ENCODE measurements around the gene TTC7B. TPM values are rescaled to one million over a fixed set of nuclear protein-coding genes. Genes with fewer than 3 reads are reported as not detected.

Gene TTC7B
- polyA plus RNA-seq, 1 donor (not counting 4 experiments of a cell fraction or from before 2014, with no cell fraction given): 21.4 TPM

- Histone ChIP-seq H3K4me2 (ENCODE audit: control insufficient read depth, extremely low read depth, insufficient read depth, low read depth, low read length) (no peak overlapping the region), H3K4me1 (ENCODE audit: control insufficient read depth, extremely low read depth, insufficient read depth, low read length) (no peaks in the 10 kb centered on the region), H3K4me3 (ENCODE audit: control insufficient read depth in 2 of 3, extremely low read depth in 1 of 3, insufficient read depth in 2 of 3, low read depth in 1 of 3, low read length in 3 of 3) (no peak overlapping the region), H3K9me1 (ENCODE audit: control insufficient read depth, extremely low read depth, insufficient read depth, low read length) (no peaks in the 10 kb centered on the region), H3K27me3 (ENCODE audit: control insufficient read depth, extremely low read depth, insufficient read depth, low read length) (peaks cover 8% of the 10 kb centered on the region), H3K9ac (ENCODE audit: control insufficient read depth, extremely low read depth, insufficient read depth, low read length) (no peak overlapping the region), H3K36me3 (ENCODE audit: control insufficient read depth in 2 of 2, extremely low read depth in 1 of 2, insufficient read depth in 2 of 2, low read length in 2 of 2) (no peaks in the 10 kb centered on the region), H3K27ac (ENCODE audit: control insufficient read depth, insufficient read depth, low read length) (no peak overlapping the region), H2AFZ (ENCODE audit: control insufficient read depth, low read length) (no peak overlapping the region), H3K9me3 (ENCODE audit: control insufficient read depth, low read depth, low read length) (no peaks in the 10 kb centered on the region), H4K20me1 (ENCODE audit: control insufficient read depth, extremely low read depth, insufficient read depth, low read length) (peaks cover 2% of the 10 kb centered on the region), H3K79me2 (ENCODE audit: control insufficient read depth, insufficient read depth, low read length) (no peaks in the 10 kb centered on the region)
- dilution Hi-C loops (cut with MboI; ENCODE audit: extremely low pct_ligation_motif_present, low sequenced_read_pairs): no loop called here
- FAIRE-seq (no peak), DNase-seq (ENCODE audit: low read depth, low spot score) (no peak)
- TF ChIP-seq CTCF (optimal IDR thresholded peaks at IDR 0.05 in 1 of 3, IDR thresholded peaks at IDR 0.05 in 1 of 3, conservative IDR thresholded peaks at IDR 0.05 in 1 of 3; ENCODE audit: extremely low read depth in 1 of 3, insufficient read depth in 2 of 3, low read length in 3 of 3): no peak
Observed at GRCh38 chr14:90523961-90524875, 292.0 kb downstream of the TTC7B start.

GRCh38 chr14:90523544-90523943 lies 292.7 kb downstream of the TTC7B start:
- no peak overlapping the region for H3K4me3 ChIP-seq (ENCODE audit: control insufficient read depth in 2 of 3, extremely low read depth in 1 of 3, insufficient read depth in 2 of 3, low read depth in 1 of 3, low read length in 3 of 3)
- H3K79me2 ChIP-seq (ENCODE audit: control insufficient read depth, insufficient read depth, low read length): no peaks in the 10 kb centered on the region
- FAIRE-seq (no peak), DNase-seq (ENCODE audit: low read depth, low spot score) (no peak)
- no peaks in the 10 kb centered on the region for H3K36me3 ChIP-seq (ENCODE audit: control insufficient read depth in 2 of 2, extremely low read depth in 1 of 2, insufficient read depth in 2 of 2, low read length in 2 of 2)
- H3K9ac ChIP-seq (ENCODE audit: control insufficient read depth, extremely low read depth, insufficient read depth, low read length): no peak overlapping the region
- H3K27ac ChIP-seq (ENCODE audit: control insufficient read depth, insufficient read depth, low read length): no peak overlapping the region
- H3K9me1 ChIP-seq (ENCODE audit: control insufficient read depth, extremely low read depth, insufficient read depth, low read length): no peaks in the 10 kb centered on the region
- TF ChIP-seq EZH2 (IDR thresholded peaks at IDR 0.05; ENCODE audit: low read length) (no peak), CTCF (optimal IDR thresholded peaks at IDR 0.05 in 1 of 3, IDR thresholded peaks at IDR 0.05 in 1 of 3, conservative IDR thresholded peaks at IDR 0.05 in 1 of 3; ENCODE audit: extremely low read depth in 1 of 3, insufficient read depth in 2 of 3, low read length in 3 of 3) (no peak)
- no peak overlapping the region for H2AFZ ChIP-seq (ENCODE audit: control insufficient read depth, low read length)
- peaks cover 2% of the 10 kb centered on the region for H4K20me1 ChIP-seq (ENCODE audit: control insufficient read depth, extremely low read depth, insufficient read depth, low read length)
- no peaks in the 10 kb centered on the region for H3K4me1 ChIP-seq (ENCODE audit: control insufficient read depth, extremely low read depth, insufficient read depth, low read length)
- H3K9me3 ChIP-seq (ENCODE audit: control insufficient read depth, low read depth, low read length): no peaks in the 10 kb centered on the region
- H3K27me3 ChIP-seq (ENCODE audit: control insufficient read depth, extremely low read depth, insufficient read depth, low read length): peaks cover 8% of the 10 kb centered on the region
- H3K4me2 ChIP-seq (ENCODE audit: control insufficient read depth, extremely low read depth, insufficient read depth, low read depth, low read length): no peak overlapping the region
- dilution Hi-C loops (cut with MboI; ENCODE audit: extremely low pct_ligation_motif_present, low sequenced_read_pairs): no loop called here

Measured in keratinocyte (primary cell).